ENCODE measurements around the gene SSC5D. TPM values are rescaled to one million over a fixed set of nuclear protein-coding genes. Genes with fewer than 3 reads are reported as not detected.

Gene SSC5D
- total and polyA plus RNA-seq, 9 of the 15 experiments (the other 6 are each of a cell fraction or from before 2014, with no cell fraction given), result 0.04 to 0.71 (median 0.14) TPM; not detected in 2

GRCh38 chr19:55494172-55494761, 6.0 kb downstream of the SSC5D start (continued):
- no peak for TF ChIP-seq SREBF1 (IDR thresholded peaks at IDR 0.05; ENCODE audit: borderline replicate concordance, low read depth, low read length)
- TF ChIP-seq HSF4 (CRISPR knock-in tag; IDR thresholded peaks at IDR 0.05; ENCODE audit: borderline replicate concordance), result no peak
- TF ChIP-seq, protein P1, sequence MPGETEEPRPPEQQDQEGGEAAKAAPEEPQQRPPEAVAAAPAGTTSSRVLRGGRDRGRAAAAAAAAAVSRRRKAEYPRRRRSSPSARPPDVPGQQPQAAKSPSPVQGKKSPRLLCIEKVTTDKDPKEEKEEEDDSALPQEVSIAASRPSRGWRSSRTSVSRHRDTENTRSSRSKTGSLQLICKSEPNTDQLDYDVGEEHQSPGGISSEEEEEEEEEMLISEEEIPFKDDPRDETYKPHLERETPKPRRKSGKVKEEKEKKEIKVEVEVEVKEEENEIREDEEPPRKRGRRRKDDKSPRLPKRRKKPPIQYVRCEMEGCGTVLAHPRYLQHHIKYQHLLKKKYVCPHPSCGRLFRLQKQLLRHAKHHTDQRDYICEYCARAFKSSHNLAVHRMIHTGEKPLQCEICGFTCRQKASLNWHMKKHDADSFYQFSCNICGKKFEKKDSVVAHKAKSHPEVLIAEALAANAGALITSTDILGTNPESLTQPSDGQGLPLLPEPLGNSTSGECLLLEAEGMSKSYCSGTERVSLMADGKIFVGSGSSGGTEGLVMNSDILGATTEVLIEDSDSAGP (CRISPR knock-in tag; IDR thresholded peaks at IDR 0.05), result no peak
- TF ChIP-seq PCBP2 (IDR thresholded peaks at IDR 0.05; ENCODE audit: low read depth, low read length, poor library complexity, severe bottlenecking), result no peak
- TF ChIP-seq PURB (CRISPR knock-in tag; IDR thresholded peaks at IDR 0.05; ENCODE audit: low read depth), result no peak
- TF ChIP-seq RBM14 (IDR thresholded peaks at IDR 0.05; ENCODE audit: borderline replicate concordance, insufficient read depth, low read depth, low read length), result no peak
- no peak for TF ChIP-seq E2F4 (CRISPR knock-in tag; IDR thresholded peaks at IDR 0.05; ENCODE audit: low read depth)
- no peak for TF ChIP-seq MBD2 (IDR thresholded peaks at IDR 0.05; ENCODE audit: borderline replicate concordance, low read depth)
- TF ChIP-seq RAD51 (IDR thresholded peaks at IDR 0.05; ENCODE audit: borderline replicate concordance, low read depth), result no peak
- TF ChIP-seq KDM4B (IDR thresholded peaks at IDR 0.05; ENCODE audit: borderline replicate concordance in 2 of 2, low read depth in 1 of 2), result no peak
- TF ChIP-seq ZNF140 (CRISPR knock-in tag; IDR thresholded peaks at IDR 0.05), result no peak
- TF ChIP-seq DLX4 (CRISPR knock-in tag; IDR thresholded peaks at IDR 0.05), result no peak
- TF ChIP-seq, protein P2, sequence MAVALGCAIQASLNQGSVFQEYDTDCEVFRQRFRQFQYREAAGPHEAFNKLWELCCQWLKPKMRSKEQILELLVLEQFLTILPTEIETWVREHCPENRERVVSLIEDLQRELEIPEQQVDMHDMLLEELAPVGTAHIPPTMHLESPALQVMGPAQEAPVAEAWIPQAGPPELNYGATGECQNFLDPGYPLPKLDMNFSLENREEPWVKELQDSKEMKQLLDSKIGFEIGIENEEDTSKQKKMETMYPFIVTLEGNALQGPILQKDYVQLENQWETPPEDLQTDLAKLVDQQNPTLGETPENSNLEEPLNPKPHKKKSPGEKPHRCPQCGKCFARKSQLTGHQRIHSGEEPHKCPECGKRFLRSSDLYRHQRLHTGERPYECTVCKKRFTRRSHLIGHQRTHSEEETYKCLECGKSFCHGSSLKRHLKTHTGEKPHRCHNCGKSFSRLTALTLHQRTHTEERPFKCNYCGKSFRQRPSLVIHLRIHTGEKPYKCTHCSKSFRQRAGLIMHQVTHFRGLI (CRISPR knock-in tag; IDR thresholded peaks at IDR 0.05), result no peak
- TF ChIP-seq ELF1 (tag; IDR thresholded peaks at IDR 0.05), result no peak
- TF ChIP-seq RBBP5 (IDR thresholded peaks at IDR 0.05; ENCODE audit: borderline replicate concordance, insufficient read depth, low read length, poor library complexity, severe bottlenecking), result no peak
- TF ChIP-seq ZNF699 (CRISPR knock-in tag; IDR thresholded peaks at IDR 0.05; ENCODE audit: insufficient replicate concordance), result no peak
- peak; percentile 32; the same call in 1 of the 2 replicates for TF ChIP-seq SMARCA4 (IDR thresholded peaks at IDR 0.05)
- no peak for TF ChIP-seq USF1 (CRISPR knock-in tag; IDR thresholded peaks at IDR 0.05)
- TF ChIP-seq ZBTB33 (CRISPR knock-in tag; IDR thresholded peaks at IDR 0.05), result no peak
